Upper lobe of left lung (tissue), 4 donors: Measurements from ENCODE around the gene ACSM2A.

ENCODE experiments used
- CTCF ChIP-seq, 6 experiments: fragments of 450-650 bp in 4 of 6; fragments of 200-600 bp in 2 of 6; sonication (generic) in 2 of 6; IDR thresholded peaks; one replicate each; pipeline ENCODE4 v1.5.1; 2016 to 2019; ENCODE audit warnings: antibody characterized with exemption in 6 of 6
- EP300 ChIP-seq, 4 donors: sonication (generic); formaldehyde crosslinking; IDR thresholded peaks; one replicate each; pipeline ENCODE4 v1.5.1; 2017; ENCODE audit warnings: antibody characterized with exemption in 4 of 4, control low read depth in 2 of 4
- POLR2A ChIP-seq, 4 donors: fragments of 450-650 bp; IDR thresholded peaks; one replicate each; pipeline ENCODE4 v1.5.1; 2016 to 2017; ENCODE audit warnings: antibody characterized with exemption in 4 of 4, mild to moderate bottlenecking in 2 of 4
- POLR2AphosphoS5 ChIP-seq, 2 donors: sonication (generic); formaldehyde crosslinking; IDR thresholded peaks; one replicate each; pipeline ENCODE4 v1.5.1; 2017; ENCODE audit warnings: antibody characterized with exemption in 2 of 2

GRCh38 chr16:20402651-20403050 lies 48.7 kb upstream of the ACSM2A start:
- TF ChIP-seq CTCF (IDR thresholded peaks at IDR 0.05) (no peak), POLR2A (IDR thresholded peaks at IDR 0.05) (no peak), POLR2AphosphoS5 (IDR thresholded peaks at IDR 0.05) (no peak), EP300 (IDR thresholded peaks at IDR 0.05) (no peak)
